A549 (cell line): ENCODE results near the gene SLC47A2. TPM values are rescaled to one million over a fixed set of nuclear protein-coding genes. Genes with fewer than 3 reads are reported as not detected.

Experiments used
- ATAC-seq, 2 experiments: fragments of 200-7000 bp in 1 of 2; fragments of >200 bp in 1 of 2; cut with Nextera tagmentation in 1 of 2; cut with Tn5 transposase in 1 of 2; 3 replicates each; pipeline versions ENCODE4 v1.8.0 to v1.9.1; 2018 to 2020; ENCODE audit warnings: mild to moderate bottlenecking in 1 of 2, moderate library complexity in 1 of 2
- CTCF ChIA-PET: fragments of 300-600 bp; sonication (Branson Sonifier 250); formaldehyde crosslinking; extraction: SDS; loops from one replicate; lab custom pipeline; 2021; ENCODE audit warnings: antibody characterized with exemption, inconsistent platforms; lab: Yijun Ruan, JAX
- POLR2A ChIA-PET: fragments of 350-600 bp; formaldehyde crosslinking; extraction: SDS; loops from one replicate; lab custom pipeline; 2021; ENCODE audit warnings: antibody characterized with exemption, inconsistent platforms; lab: Yijun Ruan, JAX
- DNase-seq, 2 experiments: peaks; one replicate each; pipeline versions ENCODE4 v3.0.0 to v3.0.0-alpha.2; 2011 to 2016; ENCODE audit warnings: low read depth in 1 of 2, low spot score in 1 of 2
- FAIRE-seq: peaks from 2 replicates; lab custom pipeline; 2011; peaks lifted over from hg19 to GRCh38; lab: Jason Lieb, UNC
- H3K27ac ChIP-seq, 2 experiments: fragments of >200 bp; sonication (Bioruptor Twin); formaldehyde crosslinking; 3 replicates each; pipeline ENCODE4 v1.5.1; 2016 to 2017
- H3K4me1 ChIP-seq: fragments of >200 bp; sonication (Bioruptor Twin); formaldehyde crosslinking; 3 replicates; pipeline ENCODE4 v1.6.1; 2016
- H3K4me2 ChIP-seq: fragments of >200 bp; sonication (Bioruptor Twin); formaldehyde crosslinking; 3 replicates; pipeline ENCODE4 v1.6.1; 2016
- H3K4me3 ChIP-seq: fragments of >200 bp; sonication (Bioruptor Twin); formaldehyde crosslinking; 3 replicates; pipeline ENCODE4 v1.5.1; 2016
- H3K9me3 ChIP-seq: fragments of >200 bp; sonication (Bioruptor Twin); formaldehyde crosslinking; 3 replicates; pipeline ENCODE4 v1.6.1; 2016
- ATOH8 ChIP-seq: fragments of 250-450 bp; sonication (Bioruptor Pico); IDR thresholded peaks from 2 replicates; pipeline ENCODE4 v1.5.0; 2020; ENCODE audit warnings: low read depth, mild to moderate bottlenecking, moderate library complexity
- BCL3 ChIP-seq: fragments of >200 bp; sonication (Bioruptor Twin); formaldehyde crosslinking; IDR thresholded peaks from 3 replicates; pipeline ENCODE4 v1.6.1; 2016
- CBX8 ChIP-seq: fragments of 200-600 bp; sonication (generic); IDR thresholded peaks from 2 replicates; pipeline ENCODE4 v1.6.1; 2016
- CEBPB ChIP-seq, 2 experiments: fragments of >200 bp in 1 of 2; sonication (Bioruptor Twin) in 1 of 2; formaldehyde crosslinking in 1 of 2; IDR thresholded peaks; 2 replicates each; pipeline ENCODE4 v1.6.1; 2012 to 2016
- CHD2 ChIP-seq: fragments of 150-350 bp; IDR thresholded peaks from 2 replicates; pipeline ENCODE4 v1.6.1; 2014; ENCODE audit warnings: low read length; ENCODE audit not compliant: partially characterized antibody
- CHD4 ChIP-seq: fragments of 200-600 bp; sonication (generic); IDR thresholded peaks from 2 replicates; pipeline ENCODE4 v1.6.1; 2016; ENCODE audit warnings: antibody characterized with exemption, mild to moderate bottlenecking, borderline replicate concordance
- CTCF ChIP-seq: fragments of >200 bp; sonication (Bioruptor Twin); formaldehyde crosslinking; IDR thresholded peaks from 3 replicates; pipeline ENCODE4 v1.5.1; 2016
- EHF ChIP-seq: fragments of 250-450 bp; sonication (Bioruptor Pico); IDR thresholded peaks from 2 replicates; pipeline ENCODE4 v1.5.0; 2020; ENCODE audit warnings: mild to moderate bottlenecking
- EHMT2 ChIP-seq: fragments of 200-600 bp; sonication (generic); IDR thresholded peaks from 2 replicates; pipeline ENCODE4 v1.6.1; 2016; ENCODE audit warnings: antibody characterized with exemption, low read depth, mild to moderate bottlenecking, moderate library complexity
- ELK1 ChIP-seq: fragments of 150-350 bp; IDR thresholded peaks from 2 replicates; pipeline ENCODE4 v1.6.1; 2014; ENCODE audit warnings: low read depth, mild to moderate bottlenecking, low read length
- FOSL2 ChIP-seq, 2 experiments: fragments of 450-650 bp in 1 of 2; fragments of >200 bp in 1 of 2; sonication (Bioruptor Twin) in 1 of 2; formaldehyde crosslinking; IDR thresholded peaks; 2 replicates each; pipeline versions ENCODE4 v1.5.0 to v1.6.1; 2016 to 2020; ENCODE audit warnings: mild to moderate bottlenecking in 1 of 2, moderate library complexity in 1 of 2
- HEYL ChIP-seq: fragments of 250-450 bp; sonication (Bioruptor Pico); IDR thresholded peaks from 2 replicates; pipeline ENCODE4 v1.8.0; 2021; ENCODE audit warnings: mild to moderate bottlenecking, moderate library complexity
- HOXB13 ChIP-seq: fragments of 250-450 bp; sonication (Bioruptor Pico); IDR thresholded peaks from 2 replicates; pipeline ENCODE4 v1.5.0; 2020; ENCODE audit warnings: low read depth, mild to moderate bottlenecking, moderate library complexity
- HOXB5 ChIP-seq: fragments of 250-450 bp; sonication (Bioruptor Pico); IDR thresholded peaks from 2 replicates; pipeline ENCODE4 v1.5.0; 2020; ENCODE audit warnings: mild to moderate bottlenecking, moderate library complexity
- KDM1A ChIP-seq: fragments of 200-600 bp; sonication (generic); IDR thresholded peaks from 2 replicates; pipeline ENCODE4 v1.6.1; 2016; ENCODE audit warnings: low read depth, mild to moderate bottlenecking
- MAFK ChIP-seq: fragments of 450-650 bp; IDR thresholded peaks from 2 replicates; pipeline ENCODE4 v1.6.1; 2014; ENCODE audit not compliant: partially characterized antibody
- MAX ChIP-seq: IDR thresholded peaks from 2 replicates; pipeline ENCODE4 v1.6.1; 2012
- MAZ ChIP-seq: fragments of 150-350 bp; IDR thresholded peaks from 2 replicates; pipeline ENCODE4 v1.6.1; 2014; ENCODE audit warnings: antibody characterized with exemption, low read depth, low read length, borderline replicate concordance
- MYC ChIP-seq: IDR thresholded peaks from 2 replicates; pipeline ENCODE4 v1.6.1; 2012; ENCODE audit warnings: mild to moderate bottlenecking, inconsistent platforms, low read length, improper control_type of control experiment, borderline replicate concordance
- NR3C1 ChIP-seq: fragments of >200 bp; sonication (Bioruptor Twin); formaldehyde crosslinking; IDR thresholded peaks from 3 replicates; pipeline ENCODE4 v1.6.1; 2017
- PBX3 ChIP-seq: IDR thresholded peaks from 2 replicates; pipeline ENCODE4 v1.6.1; 2012
- POLR2A ChIP-seq: IDR thresholded peaks from 2 replicates; pipeline ENCODE4 v1.6.1; 2012; ENCODE audit warnings: mild to moderate bottlenecking, low read length
- RNF2 ChIP-seq: fragments of 200-600 bp; sonication (generic); IDR thresholded peaks from 2 replicates; pipeline ENCODE4 v1.6.1; 2016; ENCODE audit warnings: low read depth, mild to moderate bottlenecking, antibody characterized with exemption, moderate library complexity, borderline replicate concordance
- SMC3 ChIP-seq: fragments of >200 bp; sonication (Bioruptor Twin); formaldehyde crosslinking; IDR thresholded peaks from 3 replicates; pipeline ENCODE4 v1.6.1; 2018; ENCODE audit warnings: inconsistent platforms
- TFCP2L1 ChIP-seq: fragments of 250-450 bp; sonication (Bioruptor Pico); IDR thresholded peaks from 2 replicates; pipeline ENCODE4 v1.5.0; 2021; ENCODE audit warnings: mild to moderate bottlenecking
- ZNF302 ChIP-seq: fragments of 250-450 bp; sonication (Bioruptor Pico); IDR thresholded peaks from 2 replicates; pipeline ENCODE4 v1.9.0; 2021; ENCODE audit warnings: inconsistent platforms, mild to moderate bottlenecking, moderate library complexity
- ZSCAN20 ChIP-seq: fragments of 250-450 bp; sonication (Bioruptor Pico); IDR thresholded peaks from 2 replicates; pipeline ENCODE4 v1.8.0; 2022; ENCODE audit warnings: mild to moderate bottlenecking, moderate library complexity
- whole genome bisulfite sequencing: methylation state at CpG from one replicate; pipeline ENCODE4 v1.1.6; 2017; ENCODE audit errors: missing lambda C conversion rate; 5-methylcytosine and 5-hydroxymethylcytosine counted together
- polyA minus RNA-seq: library from RNA; depleted of rRNA, polyadenylated mRNA; stranded (reverse); fragments of >200 nt; gene quantifications from 2 replicates; pipeline ENCODE4 v1.2.3, GENCODE V29; 2011; rRNA and poly(A)+ RNA removed
- polyA plus RNA-seq, 4 experiments: library from polyadenylated mRNA; depleted of rRNA in 3 of 4; stranded (reverse); fragments of >200 nt; fragmentation: RNase III in 1 of 4; extraction: RNeasy Plus Mini Kit Qiagen cat#74134 plus additional on column Dnase treatment in 1 of 4; gene quantifications; 2 replicates in 3 of 4; 3 replicates in 1 of 4; pipeline ENCODE4 v1.2.3, GENCODE V29; 2011 to 2017

Gene SLC47A2
- polyA plus RNA-seq (2011; rRNA removed) = 0.07 and 0.13 TPM in 2 replicates
- 0.04 and 0.05 TPM in 2 replicates for polyA plus RNA-seq (2012; cell fraction: cytosol; rRNA removed)
- 0.26 and 0.44 TPM in 2 replicates for polyA plus RNA-seq (2012; cell fraction: nucleus; rRNA removed)
- 0.16 to 0.27 TPM (median 0.22 TPM) in 3 replicates for polyA plus RNA-seq (2017; fragmentation: RNase III; extraction: RNeasy Plus Mini Kit Qiagen cat#74134 plus additional on column Dnase treatment)
- 0.15 and 0.21 TPM in 2 replicates for polyA minus RNA-seq

- Histone ChIP-seq H3K4me1 (peaks cover 52% of the 10 kb centered on the region), H3K9me3 (no peaks in the 10 kb centered on the region), H3K4me2 (no peak within 1 kb of the TSS), H3K27ac (peak within 1 kb of the TSS in 1 of 2 experiments; percentile 82; a peak in 4 of 6 replicates), H3K4me3 (no peak within 1 kb of the TSS)
- ChIA-PET CTCF (interaction anchor here (1.1 to 12.9 kb wide), 5 partner anchors 12 to 45 kb away, joined by 3 to 145 read pairs (median 5); no protein-coding TSS in a partner anchor), POLR2A (no interaction called here)
- ATAC-seq = peak in 1 of 2 experiments; percentile 27; a peak in 3 of 6 replicates
- no peak for FAIRE-seq
- DNase-seq = no peak
- 79% methylated on average over 9 of the region's 13 CpGs for WGBS
- no peak for TF ChIP-seq MAX
- TF ChIP-seq CBX8 = no peak
- TF ChIP-seq NR3C1 = no peak
- no peak for TF ChIP-seq CEBPB (IDR thresholded peaks at IDR 0.05)
- no peak for TF ChIP-seq MAFK
- no peak for TF ChIP-seq TFCP2L1 (CRISPR knock-in tag)
- TF ChIP-seq EHF (CRISPR knock-in tag) = no peak
- TF ChIP-seq RNF2 = no peak
- no peak for TF ChIP-seq BCL3
- TF ChIP-seq HOXB13 = no peak
- no peak for TF ChIP-seq PBX3
- TF ChIP-seq MYC = no peak
- no peak for TF ChIP-seq KDM1A
Measured at GRCh38 chr17:19716108-19717030, at the start of gene SLC47A2. Gene SLC47A2 (minus strand): TSS chr17:19716584. CDS start chr17:19716555, 29 bp downstream.

- Histone ChIP-seq H3K4me2 (no peak overlapping the region), H3K9me3 (no peaks in the 10 kb centered on the region), H3K27ac (peak overlapping the region; percentile 9 to 51; a peak in 3 of 6 replicates), H3K4me3 (no peak overlapping the region), H3K4me1 (peaks cover 10% of the 10 kb centered on the region)
- FAIRE-seq (no peak), DNase-seq (no peak), ATAC-seq (peak; percentile 6 to 23; a peak in 4 of 6 replicates)
- WGBS = 68% methylated on average over 7 of the region's 7 CpGs
- ChIA-PET POLR2A (interaction anchor here (0.6 to 1.3 kb wide), 3 partner anchors 12 to 389 kb away, joined by 3 to 4 read pairs (median 3); no protein-coding TSS in a partner anchor), CTCF (interaction anchor here (0.6 to 22.4 kb wide), 85 partner anchors 11 to 419 kb away, joined by 3 to 681 read pairs (median 5); partner anchors contain the start of genes ALDH3A1, ALDH3A2, B9D1 and MAPK7)
- no peak for TF ChIP-seq MAZ
- no peak for TF ChIP-seq ATOH8
- TF ChIP-seq ZNF302 (CRISPR knock-in tag) = no peak
- no peak for TF ChIP-seq FOSL2 (IDR thresholded peaks at IDR 0.05)
- no peak for TF ChIP-seq FOSL2 (CRISPR knock-in tag; IDR thresholded peaks at IDR 0.05)
- TF ChIP-seq PBX3 = no peak
- TF ChIP-seq CTCF = no peak
- no peak for TF ChIP-seq MAX
- no peak for TF ChIP-seq ZSCAN20 (CRISPR knock-in tag)
- TF ChIP-seq HOXB5 (CRISPR knock-in tag) = no peak
- no peak for TF ChIP-seq CHD4
- TF ChIP-seq SMC3 = no peak
- TF ChIP-seq HEYL (CRISPR knock-in tag) = no peak
- no peak for TF ChIP-seq CHD2
- no peak for TF ChIP-seq POLR2A
- no peak for TF ChIP-seq ELK1
- TF ChIP-seq EHMT2 = no peak
Measured at GRCh38 chr17:19766016-19766415, 49.6 kb upstream of the SLC47A2 start.
